Measurements from ENCODE around the gene HHIPL1.

- TF ChIP-seq CTCF (IDR thresholded peaks at IDR 0.05; ENCODE audit: borderline replicate concordance, extremely low read depth, low read length, poor library complexity, severe bottlenecking) (peak; percentile 92), EZH2 (IDR thresholded peaks at IDR 0.05; ENCODE audit: borderline replicate concordance, low read depth, low read length, severe bottlenecking) (no peak)
These were observed 15.9 kb upstream of the HHIPL1 start for GRCh38 chr14:99628887-99629618.
